Measurements from ENCODE around the gene REV3L. TPM values are rescaled to one million over a fixed set of nuclear protein-coding genes. Genes with fewer than 3 reads are reported as not detected.

REV3L gene
- total and polyA plus RNA-seq, 2 donors (not counting 3 experiments of a cell fraction or from before 2014, with no cell fraction given), result 6.0 to 22.7 TPM

DNA sequence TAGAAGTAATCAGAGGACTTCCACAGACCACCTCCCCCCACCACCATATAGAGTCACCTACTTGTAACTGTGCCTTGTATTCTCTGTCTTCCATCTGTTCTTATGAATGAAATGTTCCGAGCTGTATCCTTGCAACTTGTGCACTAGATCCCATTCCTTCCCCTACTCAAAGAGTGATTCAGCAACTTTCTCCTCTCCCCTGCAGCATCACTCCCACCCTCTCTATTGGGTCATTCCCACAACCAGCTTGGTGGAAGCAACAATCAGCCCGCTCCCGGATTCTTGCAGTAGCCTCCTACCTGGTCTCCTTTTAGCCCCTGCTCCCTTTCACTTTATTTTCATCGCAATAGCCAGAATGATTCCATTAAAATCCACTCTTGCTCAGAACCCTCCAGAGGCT is 34.9 kb upstream of the REV3L start:
- FAIRE-seq, result no peak
- peaks cover 2% of the 10 kb centered on the region for H3K9me1 ChIP-seq (replicated peaks; ENCODE audit: control insufficient read depth, extremely low read depth, insufficient read depth, low read length)
- H3K4me2 ChIP-seq (ENCODE audit: insufficient read depth, low read length), result no peak overlapping the region
- DNase-seq (ENCODE audit: low read depth, low spot score), result no peak
- no peak for TF ChIP-seq MYC (IDR thresholded peaks at IDR 0.05; ENCODE audit: low read depth, low read length)
- TF ChIP-seq POLR2AphosphoS5 (IDR thresholded peaks at IDR 0.05; ENCODE audit: insufficient read depth, low read depth, low read length), result no peak
- TF ChIP-seq GATA2 (IDR thresholded peaks at IDR 0.05; ENCODE audit: insufficient read depth, insufficient read length, low read depth, low read length), result no peak
- TF ChIP-seq POLR2A (IDR thresholded peaks at IDR 0.05; ENCODE audit: low read depth, low read length), result no peak
- TF ChIP-seq JUN (IDR thresholded peaks at IDR 0.05; ENCODE audit: borderline replicate concordance, insufficient read depth, insufficient read length, low read depth), result no peak
- no peak for TF ChIP-seq CTCF (IDR thresholded peaks at IDR 0.05; ENCODE audit: extremely low read depth in 1 of 2, insufficient read depth in 1 of 2, low read depth in 1 of 2, low read length in 2 of 2)
- no peak overlapping the region for H3K27ac ChIP-seq (ENCODE audit: insufficient read depth, low read depth, low read length)
- H3K9ac ChIP-seq (replicated peaks; ENCODE audit: extremely low read depth, insufficient read depth, low read length), result no peak overlapping the region
- ChIA-PET POLR2A (no interaction called here), CTCF (interaction anchor here (1.2 kb wide), 1 partner anchor 8 kb away, joined by 4 read pairs; no protein-coding TSS in a partner anchor)
- intact Hi-C loops (cut with micrococcal nuclease), result no loop called here
- no peaks in the 10 kb centered on the region for H3K27me3 ChIP-seq (ENCODE audit: control insufficient read depth in 2 of 2, insufficient read depth in 2 of 2, low read length in 2 of 2)
- dilution Hi-C loops (cut with MboI; ENCODE audit: extremely low pct_ligation_motif_present, low sequenced_read_pairs), result no loop called here
- BruUV-seq (replicated peaks), result no TSS peak
- H3K9me3 ChIP-seq (replicated peaks; ENCODE audit: control insufficient read depth, insufficient read depth, low read length), result no peaks in the 10 kb centered on the region
- H3K79me2 ChIP-seq (ENCODE audit: control insufficient read depth, insufficient read depth, low read length), result no peaks in the 10 kb centered on the region
- no peaks in the 10 kb centered on the region for H3K36me3 ChIP-seq (ENCODE audit: control insufficient read depth in 2 of 2, extremely low read depth in 1 of 2, insufficient read depth in 2 of 2, low read length in 2 of 2)
- H3K4me1 ChIP-seq (ENCODE audit: control insufficient read depth, extremely low read depth, insufficient read depth, low read length), result no peaks in the 10 kb centered on the region
- no peak overlapping the region for H2AFZ ChIP-seq (ENCODE audit: low read depth, low read length)
- no peaks in the 10 kb centered on the region for H4K20me1 ChIP-seq (replicated peaks; ENCODE audit: control insufficient read depth, extremely low read depth, insufficient read depth, low read length)
- no peak overlapping the region for H3K4me3 ChIP-seq (replicated peaks in 1 of 3; ENCODE audit: insufficient read depth in 1 of 3, low read depth in 1 of 3, low read length in 3 of 3)

- dilution Hi-C loops (cut with MboI; ENCODE audit: extremely low pct_ligation_motif_present, low sequenced_read_pairs), result no loop called here
- POLR2A ChIA-PET, result interaction anchor here (0.7 kb wide), 1 partner anchor 641 kb away, joined by 6 read pairs; no protein-coding TSS in a partner anchor
- no peaks in the 10 kb centered on the region for H3K36me3 ChIP-seq (ENCODE audit: control insufficient read depth in 2 of 2, extremely low read depth in 1 of 2, insufficient read depth in 2 of 2, low read length in 2 of 2)
Measured at GRCh38 chr6:111515259-111515658, 32.2 kb upstream of the REV3L start.

More at GRCh38 chr6:111515259-111515658, 32.2 kb upstream of the REV3L start:
- H3K9ac ChIP-seq (replicated peaks; ENCODE audit: extremely low read depth, insufficient read depth, low read length), result no peak overlapping the region
- no peak overlapping the region for H3K4me3 ChIP-seq (replicated peaks in 1 of 3; ENCODE audit: insufficient read depth in 1 of 3, low read depth in 1 of 3, low read length in 3 of 3)
- no peaks in the 10 kb centered on the region for H4K20me1 ChIP-seq (replicated peaks; ENCODE audit: control insufficient read depth, extremely low read depth, insufficient read depth, low read length)
- intact Hi-C loops (cut with micrococcal nuclease), result no loop called here
- H3K4me2 ChIP-seq (ENCODE audit: insufficient read depth, low read length), result no peak overlapping the region
- H2AFZ ChIP-seq (ENCODE audit: low read depth, low read length), result no peak overlapping the region
- no peaks in the 10 kb centered on the region for H3K79me2 ChIP-seq (ENCODE audit: control insufficient read depth, insufficient read depth, low read length)
- no peaks in the 10 kb centered on the region for H3K9me3 ChIP-seq (replicated peaks; ENCODE audit: control insufficient read depth, insufficient read depth, low read length)
- no TSS peak for BruUV-seq (replicated peaks)
- no peak overlapping the region for H3K27ac ChIP-seq (ENCODE audit: insufficient read depth, low read depth, low read length)
- FAIRE-seq (no peak), DNase-seq (ENCODE audit: low read depth, low spot score) (no peak)
- CTCF ChIA-PET, result interaction anchor here (1.1 to 1.8 kb wide), 2 partner anchors 13 to 31 kb away, joined by 4 read pairs; no protein-coding TSS in a partner anchor
- TF ChIP-seq POLR2AphosphoS5 (IDR thresholded peaks at IDR 0.05; ENCODE audit: insufficient read depth, low read depth, low read length), result no peak
- TF ChIP-seq EZH2 (IDR thresholded peaks at IDR 0.05; ENCODE audit: borderline replicate concordance, low read depth, low read length, severe bottlenecking), result no peak
- TF ChIP-seq GATA2 (IDR thresholded peaks at IDR 0.05; ENCODE audit: insufficient read depth, insufficient read length, low read depth, low read length), result no peak
- TF ChIP-seq MYC (IDR thresholded peaks at IDR 0.05; ENCODE audit: low read depth, low read length), result no peak
- TF ChIP-seq CTCF (IDR thresholded peaks at IDR 0.05; ENCODE audit: extremely low read depth in 1 of 2, insufficient read depth in 1 of 2, low read depth in 1 of 2, low read length in 2 of 2), result no peak
- no peak for TF ChIP-seq FOS (IDR thresholded peaks at IDR 0.05; ENCODE audit: borderline replicate concordance, insufficient read depth, low read length)
- no peak for TF ChIP-seq POLR2A (IDR thresholded peaks at IDR 0.05; ENCODE audit: low read depth, low read length)
- TF ChIP-seq JUN (IDR thresholded peaks at IDR 0.05; ENCODE audit: borderline replicate concordance, insufficient read depth, insufficient read length, low read depth), result no peak
- TF ChIP-seq, protein P1, sequence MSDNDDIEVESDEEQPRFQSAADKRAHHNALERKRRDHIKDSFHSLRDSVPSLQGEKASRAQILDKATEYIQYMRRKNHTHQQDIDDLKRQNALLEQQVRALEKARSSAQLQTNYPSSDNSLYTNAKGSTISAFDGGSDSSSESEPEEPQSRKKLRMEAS (IDR thresholded peaks at IDR 0.05; ENCODE audit: insufficient read depth, insufficient read length), result no peak
- no peaks in the 10 kb centered on the region for H3K27me3 ChIP-seq (ENCODE audit: control insufficient read depth in 2 of 2, insufficient read depth in 2 of 2, low read length in 2 of 2)
- peaks cover 2% of the 10 kb centered on the region for H3K9me1 ChIP-seq (replicated peaks; ENCODE audit: control insufficient read depth, extremely low read depth, insufficient read depth, low read length)
- no peaks in the 10 kb centered on the region for H3K4me1 ChIP-seq (ENCODE audit: control insufficient read depth, extremely low read depth, insufficient read depth, low read length)

Measured in endothelial cell of umbilical vein (primary cell).